GM12878 (cell line): Measurements from ENCODE around the gene ZNF189.

Experiments
- CHD2 ChIP-seq: IDR thresholded peaks from 2 replicates; pipeline ENCODE4 v1.6.1; 2011; ENCODE audit warnings: low read depth, low read length, improper control_type of control experiment, borderline replicate concordance
- KAT2A ChIP-seq: conservative IDR thresholded peaks from 2 replicates; pipeline ENCODE4 v1.6.1; 2011; ENCODE audit warnings: low read depth, low read length; ENCODE audit not compliant: control insufficient read depth
- POLR2AphosphoS5 ChIP-seq: IDR thresholded peaks from 2 replicates; pipeline ENCODE4 v1.6.1; 2011; ENCODE audit warnings: mild to moderate bottlenecking, low read length, inconsistent platforms
- SMARCA5 ChIP-seq: fragments of 450-650 bp; IDR thresholded peaks from 2 replicates; pipeline ENCODE4 v1.6.1; 2017; ENCODE audit warnings: mild to moderate bottlenecking
- TF ChIP-seq, protein P1 (sequence below): IDR thresholded peaks from 2 replicates; pipeline ENCODE4 v1.6.1; 2011; ENCODE audit warnings: low read depth, low read length, improper control_type of control experiment, borderline replicate concordance
- TF ChIP-seq, protein P2 (sequence below): fragments of 450-650 bp; formaldehyde crosslinking; IDR thresholded peaks from 2 replicates; pipeline ENCODE4 v1.4.0; 2020; ENCODE audit warnings: mild to moderate bottlenecking, moderate library complexity

DNA sequence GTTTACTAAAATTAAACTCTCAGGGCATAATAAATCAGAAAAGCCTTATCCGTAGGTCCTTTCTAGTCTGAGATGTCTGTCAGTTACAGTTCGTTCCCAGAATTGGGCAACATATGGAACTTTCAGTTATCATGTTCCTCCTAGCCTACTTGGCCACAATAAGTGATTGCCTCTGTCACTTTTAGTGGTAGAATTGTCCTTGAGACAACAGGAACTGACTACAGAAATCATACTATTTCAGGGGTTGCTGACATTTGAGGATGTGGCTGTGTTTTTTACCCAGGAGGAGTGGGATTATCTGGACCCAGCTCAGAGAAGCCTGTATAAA lies 956 bp downstream of the ZNF189 start:
- TF ChIP-seq CHD2, result no peak
- no peak for TF ChIP-seq KAT2A
- no peak for TF ChIP-seq POLR2AphosphoS5
- TF ChIP-seq, protein P1, sequence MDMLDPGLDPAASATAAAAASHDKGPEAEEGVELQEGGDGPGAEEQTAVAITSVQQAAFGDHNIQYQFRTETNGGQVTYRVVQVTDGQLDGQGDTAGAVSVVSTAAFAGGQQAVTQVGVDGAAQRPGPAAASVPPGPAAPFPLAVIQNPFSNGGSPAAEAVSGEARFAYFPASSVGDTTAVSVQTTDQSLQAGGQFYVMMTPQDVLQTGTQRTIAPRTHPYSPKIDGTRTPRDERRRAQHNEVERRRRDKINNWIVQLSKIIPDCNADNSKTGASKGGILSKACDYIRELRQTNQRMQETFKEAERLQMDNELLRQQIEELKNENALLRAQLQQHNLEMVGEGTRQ, result no peak
- TF ChIP-seq SMARCA5, result no peak
- TF ChIP-seq, protein P2, sequence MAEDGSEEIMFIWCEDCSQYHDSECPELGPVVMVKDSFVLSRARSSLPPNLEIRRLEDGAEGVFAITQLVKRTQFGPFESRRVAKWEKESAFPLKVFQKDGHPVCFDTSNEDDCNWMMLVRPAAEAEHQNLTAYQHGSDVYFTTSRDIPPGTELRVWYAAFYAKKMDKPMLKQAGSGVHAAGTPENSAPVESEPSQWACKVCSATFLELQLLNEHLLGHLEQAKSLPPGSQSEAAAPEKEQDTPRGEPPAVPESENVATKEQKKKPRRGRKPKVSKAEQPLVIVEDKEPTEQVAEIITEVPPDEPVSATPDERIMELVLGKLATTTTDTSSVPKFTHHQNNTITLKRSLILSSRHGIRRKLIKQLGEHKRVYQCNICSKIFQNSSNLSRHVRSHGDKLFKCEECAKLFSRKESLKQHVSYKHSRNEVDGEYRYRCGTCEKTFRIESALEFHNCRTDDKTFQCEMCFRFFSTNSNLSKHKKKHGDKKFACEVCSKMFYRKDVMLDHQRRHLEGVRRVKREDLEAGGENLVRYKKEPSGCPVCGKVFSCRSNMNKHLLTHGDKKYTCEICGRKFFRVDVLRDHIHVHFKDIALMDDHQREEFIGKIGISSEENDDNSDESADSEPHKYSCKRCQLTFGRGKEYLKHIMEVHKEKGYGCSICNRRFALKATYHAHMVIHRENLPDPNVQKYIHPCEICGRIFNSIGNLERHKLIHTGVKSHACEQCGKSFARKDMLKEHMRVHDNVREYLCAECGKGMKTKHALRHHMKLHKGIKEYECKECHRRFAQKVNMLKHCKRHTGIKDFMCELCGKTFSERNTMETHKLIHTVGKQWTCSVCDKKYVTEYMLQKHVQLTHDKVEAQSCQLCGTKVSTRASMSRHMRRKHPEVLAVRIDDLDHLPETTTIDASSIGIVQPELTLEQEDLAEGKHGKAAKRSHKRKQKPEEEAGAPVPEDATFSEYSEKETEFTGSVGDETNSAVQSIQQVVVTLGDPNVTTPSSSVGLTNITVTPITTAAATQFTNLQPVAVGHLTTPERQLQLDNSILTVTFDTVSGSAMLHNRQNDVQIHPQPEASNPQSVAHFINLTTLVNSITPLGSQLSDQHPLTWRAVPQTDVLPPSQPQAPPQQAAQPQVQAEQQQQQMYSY (CRISPR knock-in tag), result no peak
